Upper lobe of left lung (tissue), 6 donors: ENCODE measurements around the gene SDK1. TPM values are rescaled to one million over a fixed set of nuclear protein-coding genes. Genes with fewer than 3 reads are reported as not detected.
A peak's percentile ranks its signal among the peaks of the same experiment; 100 is the strongest.

Experiments
- ATAC-seq, 2 donors: fragments of 200-7000 bp; cut with Tn5 transposase; one replicate each; pipeline ENCODE4 v1.9.1; 2022; ENCODE audit warnings: mild to moderate bottlenecking in 2 of 2, moderate library complexity in 2 of 2; ENCODE audit not compliant: low FRiP score in 2 of 2
- DNase-seq, 2 donors: peaks; one replicate each; pipeline ENCODE4 v3.0.0-alpha.2; 2019 to 2020
- H3K27ac ChIP-seq, 4 donors: fragments of 200-600 bp; sonication (generic); one replicate each; pipeline ENCODE4 v1.5.1; 2016 to 2019
- H3K27me3 ChIP-seq, 4 donors: fragments of 200-600 bp; sonication (generic); one replicate each; pipeline ENCODE4 v1.5.1; 2017 to 2019
- H3K36me3 ChIP-seq, 4 donors: fragments of 200-600 bp; sonication (generic); one replicate each; pipeline ENCODE4 v1.5.1; 2016 to 2019
- H3K4me1 ChIP-seq, 4 donors: fragments of 200-600 bp; sonication (generic); one replicate each; pipeline ENCODE4 v1.5.1; 2018 to 2019
- H3K4me3 ChIP-seq, 4 donors: fragments of 200-600 bp; sonication (generic); one replicate each; pipeline ENCODE4 v1.5.1; 2017 to 2019; ENCODE audit warnings: mild to moderate bottlenecking in 2 of 4, moderate library complexity in 1 of 4
- H3K9me3 ChIP-seq, 4 donors: fragments of 200-600 bp; sonication (generic); one replicate each; pipeline ENCODE4 v1.5.1; 2018 to 2019
- CTCF ChIP-seq, 6 experiments: fragments of 450-650 bp in 4 of 6; fragments of 200-600 bp in 2 of 6; sonication (generic) in 2 of 6; IDR thresholded peaks; one replicate each; pipeline ENCODE4 v1.5.1; 2016 to 2019; ENCODE audit warnings: antibody characterized with exemption in 6 of 6
- EP300 ChIP-seq, 4 donors: sonication (generic); formaldehyde crosslinking; IDR thresholded peaks; one replicate each; pipeline ENCODE4 v1.5.1; 2017; ENCODE audit warnings: antibody characterized with exemption in 4 of 4, control low read depth in 2 of 4
- POLR2A ChIP-seq, 4 donors: fragments of 450-650 bp; IDR thresholded peaks; one replicate each; pipeline ENCODE4 v1.5.1; 2016 to 2017; ENCODE audit warnings: antibody characterized with exemption in 4 of 4, mild to moderate bottlenecking in 2 of 4
- POLR2AphosphoS5 ChIP-seq, 2 donors: sonication (generic); formaldehyde crosslinking; IDR thresholded peaks; one replicate each; pipeline ENCODE4 v1.5.1; 2017; ENCODE audit warnings: antibody characterized with exemption in 2 of 2
- WGBS, 2 donors: methylation state at CpG; one replicate each; pipeline ENCODE4 v1.1.5; 2017 to 2018; 5-methylcytosine and 5-hydroxymethylcytosine counted together
- total RNA-seq, 6 donors: library from RNA; depleted of rRNA in 4 of 6; stranded (reverse); fragments of >200 nt in 4 of 6; gene quantifications; one replicate each; pipeline versions ENCODE4 v1.1.0 to v1.2.1, GENCODE V29; 2016 to 2021
- donor health status: DM: no; HTN: no; CAD: no; lungs with moderate emphysema.
- donor health status: DM: no; HTN: yes; CAD: no; lungs with severe emphysema.

SDK1 gene
- total RNA-seq, 6 donors from 2014 or later, result 9.3 to 90.1 (median 11.8) TPM

- TF ChIP-seq POLR2A (IDR thresholded peaks at IDR 0.05) (no peak), EP300 (IDR thresholded peaks at IDR 0.05) (no peak), POLR2AphosphoS5 (IDR thresholded peaks at IDR 0.05) (no peak), CTCF (IDR thresholded peaks at IDR 0.05) (no peak)
- Histone ChIP-seq H3K27ac (no peak overlapping the region), H3K27me3 (no peaks in the 10 kb centered on the region), H3K36me3 (no peaks in the 10 kb centered on the region), H3K4me1 (no peaks in the 10 kb centered on the region), H3K4me3 (no peak overlapping the region), H3K9me3 (peaks cover 0 to 12% (median 5%) of the 10 kb centered on the region in 4 donors)
- ATAC-seq, result no peak
- WGBS, 2 donors, result 79 to 83% methylated on average over 10 to 13 of the region's 13 CpGs
- DNase-seq, result no peak
These were observed 996.3 kb downstream of the SDK1 start for GRCh38 chr7:4297165-4297917.

- ATAC-seq (no peak), DNase-seq (peak in 1 of 2 donors; percentile 40)
- no peak overlapping the region for H3K4me3 ChIP-seq
- 84 to 87% methylated on average over 5 of the region's 5 CpGs for WGBS, 2 donors
- H3K9me3 ChIP-seq, result peaks cover 0 to 10% (median 5%) of the 10 kb centered on the region in 4 donors
- no peak overlapping the region for H3K27ac ChIP-seq
- no peaks in the 10 kb centered on the region for H3K36me3 ChIP-seq
- no peaks in the 10 kb centered on the region for H3K4me1 ChIP-seq
- no peak for TF ChIP-seq POLR2AphosphoS5 (IDR thresholded peaks at IDR 0.05)
- no peak for TF ChIP-seq CTCF (IDR thresholded peaks at IDR 0.05)
- TF ChIP-seq POLR2A (IDR thresholded peaks at IDR 0.05), result no peak
- H3K27me3 ChIP-seq, result no peaks in the 10 kb centered on the region
These were observed 996.8 kb downstream of the SDK1 start for GRCh38 chr7:4297918-4298219.

GRCh38 chr7:4299431-4299830 lies 998.4 kb downstream of the SDK1 start:
- no peaks in the 10 kb centered on the region for H3K27me3 ChIP-seq
- H3K27ac ChIP-seq, result no peak overlapping the region
- H3K9me3 ChIP-seq, result peaks cover 0 to 3% (median 0%) of the 10 kb centered on the region in 4 donors
- H3K4me1 ChIP-seq, result no peaks in the 10 kb centered on the region
- DNase-seq (no peak), ATAC-seq (no peak)
- H3K36me3 ChIP-seq, result no peaks in the 10 kb centered on the region
- TF ChIP-seq POLR2AphosphoS5 (IDR thresholded peaks at IDR 0.05), result no peak
- no peak for TF ChIP-seq EP300 (IDR thresholded peaks at IDR 0.05)
- TF ChIP-seq POLR2A (IDR thresholded peaks at IDR 0.05), result no peak
- no peak for TF ChIP-seq CTCF (IDR thresholded peaks at IDR 0.05)
- H3K4me3 ChIP-seq, result no peak overlapping the region
- WGBS, 2 donors, result 86 to 91% methylated on average over 5 of the region's 5 CpGs

- Histone ChIP-seq H3K9me3 (no peaks in the 10 kb centered on the region), H3K27me3 (no peaks in the 10 kb centered on the region), H3K36me3 (no peaks in the 10 kb centered on the region), H3K4me3 (no peak overlapping the region), H3K4me1 (no peaks in the 10 kb centered on the region), H3K27ac (no peak overlapping the region)
- 92 to 96% methylated on average over 10 to 19 of the region's 19 CpGs for WGBS, 2 donors
- TF ChIP-seq POLR2A (IDR thresholded peaks at IDR 0.05) (no peak), POLR2AphosphoS5 (IDR thresholded peaks at IDR 0.05) (no peak), EP300 (IDR thresholded peaks at IDR 0.05) (no peak), CTCF (IDR thresholded peaks at IDR 0.05) (no peak)
- DNase-seq, result no peak
- ATAC-seq, result no peak
These were observed 1001.3 kb downstream of the SDK1 start for GRCh38 chr7:4302203-4302905.
